Measurements from ENCODE around the gene APOB.

APOB gene

DNA sequence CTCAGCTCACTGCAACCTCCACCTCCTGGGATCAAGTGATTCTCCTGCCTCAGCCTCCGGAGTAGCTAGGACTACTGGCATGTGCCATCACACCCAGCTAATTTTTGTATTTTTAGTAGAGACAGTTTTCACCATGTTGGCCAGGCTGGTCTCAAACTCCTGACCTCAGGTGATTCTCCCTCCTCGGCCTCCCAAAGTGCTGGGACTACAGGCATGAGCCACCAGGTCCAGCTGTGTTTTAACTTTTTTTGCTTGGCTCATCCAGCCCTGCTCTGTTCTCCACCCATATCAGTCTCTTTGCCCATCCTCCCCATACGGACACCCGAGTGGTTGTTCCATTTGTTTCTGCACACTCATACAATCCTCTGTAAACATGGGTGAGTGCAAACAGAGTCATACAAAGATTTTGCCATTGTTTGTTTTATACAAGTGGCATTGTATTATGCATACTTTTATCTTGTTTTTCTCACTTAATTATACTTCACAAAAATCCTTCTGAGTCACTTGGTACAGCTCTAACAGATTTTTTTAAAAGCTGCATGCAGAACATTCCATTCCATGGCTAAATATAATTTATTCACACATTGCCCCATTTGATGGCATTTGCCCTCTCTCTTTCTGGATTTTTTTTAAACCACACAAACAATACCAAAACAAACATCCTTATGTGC is 5.3 kb downstream of the APOB start:
- no peak for DNase-seq (ENCODE audit: low read depth, low spot score)
- CTCF ChIA-PET: interaction anchor here (0.6 kb wide), 1 partner anchor 377 kb away, joined by 3 read pairs; no protein-coding TSS in a partner anchor
- POLR2A ChIA-PET: no interaction called here
- TF ChIP-seq, protein P1, sequence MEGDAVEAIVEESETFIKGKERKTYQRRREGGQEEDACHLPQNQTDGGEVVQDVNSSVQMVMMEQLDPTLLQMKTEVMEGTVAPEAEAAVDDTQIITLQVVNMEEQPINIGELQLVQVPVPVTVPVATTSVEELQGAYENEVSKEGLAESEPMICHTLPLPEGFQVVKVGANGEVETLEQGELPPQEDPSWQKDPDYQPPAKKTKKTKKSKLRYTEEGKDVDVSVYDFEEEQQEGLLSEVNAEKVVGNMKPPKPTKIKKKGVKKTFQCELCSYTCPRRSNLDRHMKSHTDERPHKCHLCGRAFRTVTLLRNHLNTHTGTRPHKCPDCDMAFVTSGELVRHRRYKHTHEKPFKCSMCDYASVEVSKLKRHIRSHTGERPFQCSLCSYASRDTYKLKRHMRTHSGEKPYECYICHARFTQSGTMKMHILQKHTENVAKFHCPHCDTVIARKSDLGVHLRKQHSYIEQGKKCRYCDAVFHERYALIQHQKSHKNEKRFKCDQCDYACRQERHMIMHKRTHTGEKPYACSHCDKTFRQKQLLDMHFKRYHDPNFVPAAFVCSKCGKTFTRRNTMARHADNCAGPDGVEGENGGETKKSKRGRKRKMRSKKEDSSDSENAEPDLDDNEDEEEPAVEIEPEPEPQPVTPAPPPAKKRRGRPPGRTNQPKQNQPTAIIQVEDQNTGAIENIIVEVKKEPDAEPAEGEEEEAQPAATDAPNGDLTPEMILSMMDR (IDR thresholded peaks at IDR 0.05; ENCODE audit: insufficient read depth, low read length, missing control alignments): no peak
- no peak overlapping the region for H3K4me3 ChIP-seq (ENCODE audit: low read depth, low read length)

DNA sequence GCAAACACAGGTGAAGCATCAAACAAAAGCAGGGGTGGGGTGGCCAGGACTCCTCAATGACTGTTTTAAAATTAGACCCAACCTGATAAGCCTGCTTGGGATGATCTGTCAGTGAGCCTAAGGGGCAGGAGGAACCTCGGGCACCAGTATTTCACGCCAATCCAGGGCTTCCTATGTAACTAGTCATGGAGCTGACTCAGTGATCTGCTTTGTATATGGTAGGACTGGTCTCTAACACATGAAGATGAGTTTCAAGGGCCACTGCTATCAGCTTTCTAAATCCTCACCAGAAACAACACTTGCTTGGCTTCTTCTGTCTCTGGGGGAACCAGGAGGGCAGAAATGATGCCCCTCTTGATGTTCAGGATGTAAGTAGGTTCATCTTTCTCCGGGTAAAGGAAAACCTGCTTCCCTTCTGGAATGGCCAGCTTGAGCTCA is 6.2 kb downstream of the APOB start:
- ChIA-PET CTCF (no interaction called here), POLR2A (no interaction called here)
- TF ChIP-seq, protein P1 (IDR thresholded peaks at IDR 0.05; ENCODE audit: insufficient read depth, low read length, missing control alignments): no peak
- no peak for DNase-seq (ENCODE audit: low read depth, low spot score)
- no peak overlapping the region for H3K4me3 ChIP-seq (ENCODE audit: low read depth, low read length)

DNA sequence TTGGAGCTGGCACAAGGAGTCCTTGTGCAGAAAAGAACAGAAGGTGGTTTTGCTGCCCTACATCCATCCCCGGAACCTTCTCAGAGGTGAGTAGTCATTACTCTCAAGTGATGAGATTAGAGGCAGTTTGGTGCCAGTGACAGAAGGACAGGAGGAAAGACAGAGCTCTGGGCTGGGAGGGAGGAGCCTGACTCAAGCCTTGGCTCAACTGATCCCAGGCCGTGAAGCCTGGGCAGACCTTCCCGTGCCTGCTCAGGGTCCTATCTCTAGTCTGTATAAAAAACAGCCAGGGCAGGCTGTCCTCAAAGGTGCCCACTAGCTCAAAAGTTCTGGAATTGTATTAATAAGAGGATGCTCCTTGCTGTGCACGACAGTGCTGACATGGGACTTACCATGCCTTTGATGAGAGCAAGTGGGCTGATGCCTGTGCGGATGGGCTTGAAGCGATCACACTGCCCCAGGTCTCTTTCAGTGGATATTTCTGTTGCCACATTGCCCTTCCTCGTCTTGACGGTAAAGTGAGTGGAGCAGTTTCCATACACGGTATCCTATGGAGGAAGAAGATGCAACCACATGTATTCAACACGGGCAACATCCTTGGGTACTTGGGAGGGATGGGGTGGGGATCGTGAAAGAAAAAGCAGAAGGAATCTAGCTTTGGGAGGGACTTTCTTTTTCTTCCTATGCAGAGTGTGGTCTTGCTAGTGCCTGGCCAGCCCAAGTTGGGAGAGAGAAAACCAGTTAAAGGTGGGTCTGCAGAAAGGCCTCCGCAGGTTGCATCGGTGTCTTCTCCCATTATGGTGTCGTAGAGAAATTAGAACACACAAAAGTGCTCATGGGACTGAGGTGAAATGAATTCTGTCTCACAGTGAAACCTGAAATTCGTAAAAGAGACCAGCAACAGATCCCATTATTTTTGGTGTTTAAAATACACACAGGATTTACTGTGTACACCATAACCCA is 6.9 kb downstream of the APOB start:
- no peak for DNase-seq (ENCODE audit: low read depth, low spot score)
- TF ChIP-seq, protein P1 (IDR thresholded peaks at IDR 0.05; ENCODE audit: insufficient read depth, low read length, missing control alignments): no peak
- ChIA-PET POLR2A (no interaction called here), CTCF (interaction anchor here (0.8 to 1.6 kb wide), 2 partner anchors 9 to 81 kb away, joined by 3 to 4 read pairs; no protein-coding TSS in a partner anchor)
- no peak overlapping the region for H3K4me3 ChIP-seq (ENCODE audit: low read depth, low read length)

DNA sequence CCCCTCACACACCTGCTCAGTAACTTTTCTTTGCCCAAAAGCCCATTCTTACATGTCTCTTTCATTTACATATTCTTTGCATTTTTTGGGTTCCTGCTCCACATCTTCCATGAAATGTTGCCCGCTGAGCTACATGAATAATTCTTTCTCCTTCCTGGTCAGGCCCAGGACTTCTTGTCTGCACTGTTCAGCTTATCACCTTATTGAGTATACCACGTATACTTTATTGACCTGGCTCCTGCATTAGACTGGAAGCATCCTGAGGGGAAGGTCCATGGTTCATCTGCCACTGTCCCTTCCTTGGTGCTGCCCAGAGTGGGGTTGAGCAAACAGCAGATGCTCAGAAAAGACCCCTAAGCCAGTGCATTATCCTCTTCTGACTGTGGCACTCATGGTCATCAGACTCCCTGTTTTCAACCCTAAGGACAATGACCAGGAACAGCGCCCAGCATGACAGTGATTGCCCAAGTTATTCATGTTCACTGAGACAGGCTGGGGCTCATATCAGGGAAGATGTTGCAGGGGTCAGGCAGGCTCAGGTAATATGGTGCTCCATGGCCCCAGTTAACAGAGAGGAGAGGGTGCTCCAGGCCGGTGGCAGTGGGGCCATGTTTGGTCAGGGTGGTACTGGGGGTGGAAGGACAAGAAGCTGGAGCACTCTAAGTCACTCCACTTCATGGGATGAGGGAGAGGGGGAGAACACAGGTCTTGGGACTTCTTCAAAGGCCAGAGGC is 7.7 kb downstream of the APOB start:
- ChIA-PET CTCF (interaction anchor here (0.8 to 1.6 kb wide), 2 partner anchors 8 to 82 kb away, joined by 3 to 4 read pairs; no protein-coding TSS in a partner anchor), POLR2A (no interaction called here)
- DNase-seq (ENCODE audit: low read depth, low spot score): no peak
- TF ChIP-seq, protein P1 (IDR thresholded peaks at IDR 0.05; ENCODE audit: insufficient read depth, low read length, missing control alignments): no peak
- H3K4me3 ChIP-seq (ENCODE audit: low read depth, low read length): no peak overlapping the region

DNA sequence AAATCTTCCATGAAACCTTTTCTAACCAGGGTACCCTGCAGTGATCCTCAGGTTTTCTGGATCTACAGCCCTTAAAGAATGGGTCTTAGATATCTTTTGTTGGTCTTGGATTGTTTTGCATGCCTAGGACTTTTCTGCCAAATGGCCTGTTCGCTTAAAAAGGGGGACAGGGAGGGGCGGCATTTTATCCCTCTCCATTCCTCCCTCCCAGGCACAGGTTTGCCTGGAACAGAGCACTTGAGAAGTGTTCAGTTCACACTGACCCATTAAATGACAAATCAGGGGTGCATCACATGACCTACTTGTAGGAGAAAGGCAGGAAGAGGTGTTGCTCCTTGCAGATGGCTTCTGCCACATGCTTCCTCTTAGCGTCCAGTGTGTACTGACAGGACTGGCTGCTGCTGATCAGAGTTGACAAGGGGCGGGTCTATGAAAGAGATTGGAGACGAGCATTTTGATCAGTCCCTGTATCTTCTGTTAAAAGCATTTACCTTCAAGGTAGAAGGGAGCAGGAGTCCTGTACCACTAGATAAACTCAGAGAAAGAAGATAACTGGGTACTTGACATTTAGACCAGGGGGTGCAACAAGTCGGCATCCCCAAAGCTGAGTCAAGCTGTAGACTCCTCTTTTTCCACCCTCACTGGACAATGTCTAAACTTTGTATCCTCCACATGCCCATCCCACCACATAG is 8.4 kb downstream of the APOB start:
- ChIA-PET CTCF (interaction anchor here (1.6 kb wide), 1 partner anchor 7 kb away, joined by 4 read pairs; no protein-coding TSS in a partner anchor), POLR2A (no interaction called here)
- H3K4me3 ChIP-seq (ENCODE audit: low read depth, low read length): no peak overlapping the region
- DNase-seq (ENCODE audit: low read depth, low spot score): no peak
- TF ChIP-seq, protein P1 (IDR thresholded peaks at IDR 0.05; ENCODE audit: insufficient read depth, low read length, missing control alignments): no peak
